SKM-1 treated with dmso at 0.1 percent for 144 hours (cell line): ENCODE data around the gene CNEP1R1.

Experiments
- DNase-seq: peaks from one replicate; lab custom pipeline; 2025; ENCODE audit not compliant: unreplicated experiment; lab: John Stamatoyannopoulos, UW

Gene CNEP1R1

DNA sequence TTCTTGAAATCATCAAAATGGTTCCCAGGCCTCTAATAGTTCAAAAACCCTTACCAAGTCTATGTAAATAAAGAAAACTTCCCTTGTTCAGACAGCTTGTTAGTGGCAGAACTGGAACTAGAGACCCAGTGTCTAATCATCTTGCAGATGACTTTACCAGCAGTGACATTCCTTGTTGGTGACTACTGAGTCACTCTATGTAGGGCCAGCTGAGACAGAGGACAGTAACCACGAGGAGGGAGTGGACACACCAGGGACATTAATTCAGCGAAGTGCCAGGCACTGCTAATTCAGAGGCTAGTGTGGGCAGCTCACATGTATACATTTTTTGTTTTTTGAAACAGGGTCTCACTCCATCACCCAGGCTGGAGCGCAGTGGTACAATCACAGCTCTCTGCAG lies 34.6 kb downstream of the CNEP1R1 start:
- no peak for DNase-seq

DNA sequence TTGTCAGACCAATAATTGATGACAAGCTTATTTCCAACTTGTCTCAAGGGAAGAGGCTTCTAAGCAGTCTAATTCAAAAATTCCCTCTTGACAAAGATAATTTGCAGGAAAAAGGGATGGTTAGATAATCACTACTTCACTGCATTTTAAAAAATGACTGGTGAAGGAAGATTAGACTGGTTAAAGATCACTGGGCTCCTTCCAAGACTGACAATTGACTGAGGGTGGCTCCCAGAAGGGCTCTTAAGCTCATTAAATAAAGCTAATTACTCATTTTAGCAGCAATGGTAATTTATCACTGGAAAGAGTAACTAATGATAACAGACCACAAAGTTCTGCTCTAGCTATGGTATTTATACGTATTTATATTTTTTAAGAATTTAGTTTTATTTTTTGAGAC lies 36.3 kb downstream of the CNEP1R1 start:
- no peak for DNase-seq

DNA sequence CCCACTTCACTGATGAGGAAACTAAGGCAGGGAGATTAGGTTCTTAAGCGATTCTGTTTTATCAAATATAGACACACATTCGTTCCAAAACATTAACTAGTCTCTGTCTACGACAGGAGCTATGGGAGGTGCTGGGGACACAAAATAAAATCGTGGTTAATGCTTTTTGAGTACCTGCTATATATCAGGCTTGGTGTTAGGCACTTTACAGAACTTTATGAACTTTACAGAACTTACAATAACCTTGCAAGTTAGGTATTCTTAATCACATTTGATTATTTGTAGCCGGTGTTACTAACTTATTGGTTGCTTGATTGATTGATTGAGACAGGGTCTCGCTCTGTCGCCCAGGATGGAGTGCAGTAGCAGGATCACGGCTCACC lies 40.2 kb downstream of the CNEP1R1 start:
- DNase-seq: no peak

DNA sequence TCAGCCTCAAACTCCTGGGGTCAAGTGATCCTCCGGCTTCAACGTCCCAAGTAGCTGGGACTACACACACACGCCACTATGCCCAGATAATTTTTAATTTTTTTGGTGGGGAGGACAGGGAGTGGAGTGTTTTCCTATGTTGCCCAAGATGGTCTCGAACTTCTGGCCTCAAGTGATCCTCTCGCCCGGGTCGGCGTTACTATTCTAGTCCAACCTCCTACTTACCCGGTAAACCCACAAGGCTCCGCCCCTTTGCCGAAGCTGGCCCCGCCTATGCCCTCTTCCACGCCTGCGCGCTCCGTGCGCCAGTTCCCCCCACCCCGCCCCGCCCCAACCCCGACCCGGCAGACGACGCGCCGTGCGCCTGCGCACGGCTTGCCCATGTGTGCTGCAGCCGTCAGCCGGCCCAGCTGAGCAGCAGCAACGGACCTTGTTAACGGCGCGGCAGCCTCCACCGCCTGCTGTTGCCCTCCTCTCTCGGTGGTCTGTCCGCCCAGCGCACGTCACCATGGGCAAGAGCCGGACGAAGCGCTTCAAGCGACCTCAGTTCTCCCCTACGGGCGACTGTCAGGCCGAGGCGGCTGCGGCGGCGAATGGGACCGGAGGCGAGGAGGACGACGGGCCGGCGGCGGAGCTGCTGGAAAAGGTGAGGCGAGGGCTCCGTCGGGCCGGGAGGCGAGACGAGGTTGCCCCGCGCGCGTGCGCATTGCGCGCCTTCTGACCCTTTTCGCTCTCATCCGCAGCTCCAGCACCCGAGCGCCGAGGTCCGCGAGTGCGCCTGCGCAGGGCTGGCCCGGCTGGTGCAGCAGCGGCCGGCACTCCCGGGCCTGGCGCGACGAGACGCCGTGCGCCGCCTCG lies 40.8 kb downstream of the CNEP1R1 start, which contains the start of gene HEATR3:
TSS of gene HEATR3 (plus strand) at position 347 of the 858 bp plus-strand sequence. CDS start at position 509, 162 bp downstream.
- peak; percentile 88 for DNase-seq

DNA sequence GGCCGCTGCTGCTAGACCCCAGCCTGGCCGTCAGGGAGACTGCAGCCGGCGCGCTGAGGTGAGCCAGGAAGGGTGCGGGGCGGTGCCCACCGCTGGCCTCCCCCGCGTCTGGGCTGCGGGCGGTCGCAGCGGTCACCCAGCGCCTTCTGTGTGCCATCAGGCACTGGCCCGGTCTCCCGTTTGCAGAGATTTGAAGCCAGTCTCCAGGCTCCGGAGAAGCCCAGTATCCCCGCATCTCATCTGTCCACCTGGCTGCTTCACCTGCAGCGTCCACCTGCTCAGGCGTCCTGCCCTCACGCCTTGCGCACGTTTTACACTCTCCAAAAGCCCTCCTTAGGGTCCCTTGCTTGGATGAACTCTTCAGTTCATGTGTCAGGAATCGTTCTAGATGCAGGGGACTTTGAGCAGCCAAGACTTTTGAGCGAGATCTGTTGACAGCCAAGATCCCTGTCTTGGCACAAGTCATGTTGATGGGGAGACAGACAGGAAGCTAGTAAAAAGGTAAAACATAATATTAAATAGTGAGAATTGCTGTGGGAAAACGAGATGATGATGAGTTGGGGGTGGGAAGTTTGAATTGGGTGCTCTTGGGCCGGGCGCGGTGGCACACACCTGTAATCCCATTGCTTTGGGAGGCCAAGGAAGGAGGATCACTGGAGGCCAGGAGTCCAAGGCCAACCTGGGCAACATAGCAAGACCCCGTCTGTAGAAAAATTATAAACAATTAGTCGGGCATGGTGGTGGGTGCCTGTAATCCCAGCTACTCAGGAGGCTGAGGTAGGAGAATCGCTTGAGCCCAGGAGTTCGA lies 41.7 kb downstream of the CNEP1R1 start:
- DNase-seq: no peak

DNA sequence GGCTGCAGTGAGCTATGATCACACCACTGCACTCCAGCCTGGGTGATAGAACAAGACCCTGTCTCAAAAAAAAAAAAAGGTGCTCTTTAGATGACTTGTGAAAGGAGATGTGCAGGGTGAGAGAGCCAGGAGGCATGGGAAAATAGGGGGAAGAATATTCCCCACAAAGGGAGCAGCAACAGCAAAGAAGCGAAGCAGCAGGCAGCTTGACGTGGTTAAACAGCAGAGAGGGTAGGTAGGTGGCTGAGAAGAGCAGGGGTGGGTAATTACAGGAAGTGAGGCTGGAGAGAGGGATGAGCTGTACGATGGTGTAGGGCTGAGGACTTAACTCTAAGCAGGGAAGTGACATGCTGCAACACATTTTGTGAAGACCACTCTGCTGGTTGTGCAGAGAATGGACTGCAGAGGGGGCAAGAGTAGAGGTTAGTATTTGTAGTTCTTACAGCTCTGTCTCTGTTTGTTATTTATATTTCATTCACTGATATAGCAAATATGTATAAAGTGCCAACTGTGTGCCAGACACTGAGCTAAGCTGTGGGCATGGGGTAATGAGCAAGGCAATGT lies 42.3 kb downstream of the CNEP1R1 start:
- peak; percentile 25 for DNase-seq

DNA sequence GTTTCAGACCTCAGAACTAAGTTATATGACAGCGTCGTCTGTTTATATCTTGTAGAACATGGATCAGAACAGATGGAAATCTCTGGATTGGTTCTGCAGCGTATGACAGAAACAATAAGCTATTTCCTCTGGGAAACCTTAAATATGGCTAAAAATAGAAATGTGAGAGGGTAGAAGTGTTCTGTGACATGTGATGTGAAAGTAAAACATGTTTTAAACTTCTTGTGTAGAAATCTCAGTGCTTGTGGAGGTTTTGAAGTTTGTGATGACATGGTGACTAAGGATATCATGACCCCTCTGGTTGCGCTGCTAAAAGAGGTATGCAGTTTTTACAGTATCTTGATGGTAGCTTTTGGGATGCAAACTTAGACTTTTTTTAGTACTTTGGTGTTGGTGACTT lies 43.5 kb downstream of the CNEP1R1 start:
- DNase-seq: no peak

DNA sequence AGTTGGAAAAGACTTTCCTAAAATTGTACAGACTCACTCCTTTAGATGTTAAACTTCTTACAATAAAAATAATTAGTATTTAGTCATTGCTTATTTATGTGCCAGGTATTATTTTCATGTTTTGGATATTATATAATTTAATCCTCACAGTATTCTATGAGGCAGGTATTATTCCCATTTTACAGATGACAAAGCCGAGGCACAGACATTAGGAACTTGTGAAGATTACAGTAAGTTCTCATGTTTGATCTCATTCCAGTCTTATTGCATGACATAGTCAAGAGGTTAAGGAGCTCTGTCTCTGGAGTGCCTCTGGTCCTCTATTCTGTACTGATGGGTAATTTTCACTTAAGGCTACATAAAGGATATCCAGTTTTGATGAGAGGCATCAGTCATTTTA lies 44.0 kb downstream of the CNEP1R1 start:
- DNase-seq: no peak

DNA sequence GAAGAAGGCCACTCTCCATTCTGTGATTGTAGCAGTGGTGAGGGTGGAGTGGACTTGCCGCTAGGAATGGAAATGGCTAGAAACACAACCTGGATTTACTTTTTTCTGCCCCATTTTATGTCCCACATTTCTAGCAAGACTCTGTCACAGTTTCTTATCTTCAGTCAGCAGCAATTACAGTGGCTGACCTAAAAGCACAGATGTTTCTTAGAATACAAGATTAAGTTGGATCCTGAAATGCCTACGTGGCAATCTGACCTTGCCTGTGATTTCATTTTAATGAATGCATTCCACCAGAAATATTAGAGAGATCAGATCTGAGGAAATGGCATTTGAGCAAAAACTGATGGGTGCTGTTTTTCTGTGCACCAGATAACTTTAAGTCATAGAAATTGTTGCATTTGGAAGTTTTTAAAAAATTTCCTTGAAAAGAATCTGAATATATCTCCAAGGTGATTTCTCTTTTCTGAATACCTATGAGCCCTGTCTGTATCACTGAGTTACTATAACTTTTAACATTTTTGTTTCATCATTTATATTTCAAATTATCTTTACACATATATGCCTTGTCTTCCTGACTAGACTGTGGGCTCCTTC lies 46.1 kb downstream of the CNEP1R1 start:
- no peak for DNase-seq

DNA sequence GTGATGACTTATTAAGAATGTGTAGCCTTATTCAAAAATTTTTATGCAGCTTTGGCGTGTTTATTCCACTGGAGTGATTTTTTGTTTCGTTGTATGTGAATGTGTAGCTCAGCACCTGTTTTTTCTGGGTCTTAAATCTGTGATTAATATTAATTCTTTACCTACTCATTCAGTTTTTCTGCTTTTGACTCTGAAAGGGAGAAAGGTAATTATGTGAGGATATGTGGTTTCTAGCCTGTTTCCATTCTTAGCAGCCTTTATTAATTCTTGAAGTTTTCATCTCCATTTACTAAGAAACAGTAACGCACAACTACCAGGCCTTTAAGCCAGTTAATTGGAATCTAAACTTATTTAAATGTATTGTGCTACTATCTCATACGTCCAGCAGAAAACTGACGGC lies 47.7 kb downstream of the CNEP1R1 start:
- no peak for DNase-seq

DNA sequence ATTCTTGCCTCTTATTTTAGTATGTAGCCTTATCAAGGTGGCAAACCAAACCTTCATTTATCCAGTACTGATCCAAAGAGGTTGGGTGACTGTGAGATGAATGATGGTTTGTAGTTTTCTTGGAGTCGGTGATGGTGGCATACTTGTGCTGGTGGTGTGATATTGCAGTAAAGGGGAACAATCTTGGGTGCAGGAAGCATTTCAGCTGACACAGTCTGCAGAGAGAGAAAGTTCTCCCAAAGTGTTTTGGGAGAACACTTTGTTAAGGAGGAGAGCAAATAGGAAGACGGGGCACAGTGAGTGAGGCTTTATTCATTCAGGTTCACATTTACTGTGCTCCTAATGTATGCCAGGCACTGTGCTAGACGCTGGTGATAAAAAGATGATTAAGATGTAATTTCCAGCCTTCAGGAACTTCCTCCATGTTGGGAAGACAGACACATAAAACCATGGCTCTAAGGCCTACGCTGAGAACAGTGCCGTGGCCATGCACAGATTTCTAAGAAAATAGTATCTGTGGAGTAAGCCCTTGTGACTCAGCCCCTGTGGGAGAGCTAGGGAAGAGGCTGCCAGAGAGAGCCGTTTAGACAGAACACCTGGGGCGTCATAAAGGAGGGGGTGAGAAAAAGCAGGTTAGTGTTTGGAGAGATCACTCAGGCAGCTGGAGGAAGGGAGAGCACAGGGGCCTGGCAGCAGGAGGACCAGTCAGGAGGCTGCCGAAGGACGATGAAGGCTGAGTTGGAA lies 54.5 kb downstream of the CNEP1R1 start:
- no peak for DNase-seq

DNA sequence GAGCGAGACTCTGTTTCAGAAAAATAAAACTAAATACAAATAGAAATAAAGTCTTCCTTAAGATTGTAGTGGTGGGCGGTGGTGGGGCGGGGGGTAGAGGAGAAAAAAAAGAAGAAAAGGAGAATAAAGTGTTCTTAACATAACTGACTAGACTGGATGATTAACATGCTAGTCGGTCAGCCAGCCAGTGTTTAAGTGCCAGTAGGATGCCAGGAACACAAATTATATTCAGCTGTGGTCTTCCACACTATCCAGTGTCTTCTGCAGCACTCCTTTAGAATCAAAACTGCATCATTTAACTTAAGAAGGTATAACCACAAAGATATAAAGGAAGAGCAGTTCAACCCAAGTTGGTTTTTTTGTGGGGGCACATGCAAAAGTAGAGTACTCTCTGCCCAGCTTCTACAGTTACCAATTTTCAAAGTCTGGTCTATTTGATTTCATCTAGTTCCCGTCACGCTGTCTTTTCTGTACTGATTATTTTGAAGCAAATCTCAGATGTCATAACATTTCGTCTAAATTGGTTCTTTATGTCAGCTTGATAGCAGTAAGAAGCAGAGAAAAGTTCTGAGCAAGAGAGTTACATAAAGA lies 56.5 kb downstream of the CNEP1R1 start:
- DNase-seq: no peak

DNA sequence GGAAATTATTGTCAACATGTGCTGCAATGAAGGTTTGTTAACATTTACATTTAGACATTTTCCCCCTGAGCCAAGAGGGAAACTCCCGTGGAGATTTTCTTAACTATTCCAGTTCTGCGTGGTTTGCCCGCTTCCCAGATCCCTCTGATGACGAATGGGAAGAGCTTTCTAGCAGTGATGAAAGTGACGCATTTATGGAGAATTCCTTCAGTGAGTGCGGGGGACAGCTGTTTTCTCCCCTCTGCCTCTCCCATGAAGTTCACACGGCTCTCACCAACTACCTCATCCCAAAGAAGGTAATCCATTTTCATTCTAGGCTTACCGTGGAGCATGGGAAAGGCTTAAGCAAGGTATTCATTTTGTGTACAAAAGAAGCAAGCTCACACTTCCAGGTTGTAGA lies 59.0 kb downstream of the CNEP1R1 start:
- DNase-seq: no peak

DNA sequence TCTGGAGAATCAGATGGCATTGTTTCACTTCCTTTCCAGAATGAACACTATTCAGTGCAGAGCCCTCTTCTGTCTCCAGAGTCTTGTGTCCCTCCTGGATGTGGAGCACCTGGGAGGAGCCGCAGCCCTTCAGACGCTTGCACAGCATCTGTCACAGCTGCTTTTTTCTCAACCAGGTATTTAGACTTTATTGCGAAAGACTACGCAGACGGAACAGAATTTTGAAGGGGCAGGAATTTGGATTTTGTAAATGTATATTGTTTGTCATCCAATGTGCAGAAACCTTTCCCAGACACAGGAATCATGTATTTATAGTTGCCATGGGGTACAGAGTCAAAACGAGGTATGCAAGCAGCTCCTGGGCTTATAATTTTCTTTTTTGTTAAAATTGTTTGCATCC lies 61.2 kb downstream of the CNEP1R1 start:
- DNase-seq: no peak
